Measurements from ENCODE around the gene SPAG16. TPM values are rescaled to one million over a fixed set of nuclear protein-coding genes. Genes with fewer than 3 reads are reported as not detected.

The SPAG16 gene
- total and polyA plus RNA-seq, 2 of the 13 experiments (the other 11 are each of a cell fraction or from before 2014, with no cell fraction given), result 9.6 to 26.5 TPM

DNA sequence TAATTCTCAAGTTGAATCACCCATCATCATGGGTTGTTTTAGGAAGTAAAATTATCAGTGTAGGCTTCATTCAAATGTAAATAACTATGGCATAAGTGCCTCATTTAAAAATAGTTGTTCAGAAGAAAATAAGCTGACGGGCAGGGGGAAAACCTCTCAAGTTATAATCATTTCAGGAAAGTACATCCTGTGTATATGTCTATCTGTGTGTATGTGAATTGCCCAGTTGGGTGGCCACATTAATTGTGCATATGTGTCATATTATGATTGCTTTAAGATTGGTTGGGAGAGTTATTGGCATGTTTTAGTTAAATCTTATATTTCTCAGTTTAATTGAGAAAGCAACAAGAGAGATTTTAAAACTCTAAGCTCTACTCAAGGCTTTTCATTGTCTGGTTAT lies 843.8 kb downstream of the SPAG16 start (continued):
- TF ChIP-seq ZNF142 (CRISPR knock-in tag; IDR thresholded peaks at IDR 0.05) (no peak), ZNF572 (CRISPR knock-in tag; IDR thresholded peaks at IDR 0.05) (no peak)

DNA sequence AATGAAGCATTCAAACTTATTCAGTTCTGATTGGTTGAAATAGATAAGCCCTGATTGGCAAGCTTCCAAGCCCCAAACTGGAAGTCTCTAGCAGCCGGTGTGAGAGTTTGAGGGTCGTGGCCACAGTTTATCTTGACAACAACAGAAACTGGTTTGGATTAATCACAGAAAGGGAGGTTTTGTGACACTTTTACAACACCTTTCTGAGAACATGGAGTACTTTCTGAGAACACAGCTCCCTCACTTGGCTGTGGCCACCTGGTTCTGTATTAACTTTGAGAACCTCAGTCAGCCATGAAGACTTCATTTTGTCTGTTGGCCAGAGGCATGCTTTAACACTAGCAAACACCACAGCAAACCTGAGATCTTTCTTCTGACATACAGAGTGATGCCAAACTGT lies 845.9 kb downstream of the SPAG16 start:
- no peak for FAIRE-seq
- Histone ChIP-seq H3K36me3 (replicated peaks in 1 of 2; ENCODE audit: control insufficient read depth in 1 of 2, insufficient read depth in 2 of 2, low read length in 2 of 2) (no peaks in the 10 kb centered on the region), H3K4me2 (ENCODE audit: low read depth, low read length) (no peak overlapping the region), H3K27ac (ENCODE audit: extremely low read length, insufficient read depth, low read length) (no peak overlapping the region), H4K20me1 (ENCODE audit: insufficient read depth, low read length) (no peaks in the 10 kb centered on the region), H3K27me3 (ENCODE audit: control insufficient read depth in 1 of 2, insufficient read depth in 2 of 2, low read length in 2 of 2) (no peaks in the 10 kb centered on the region), H3K9me3 (ENCODE audit: low read length) (no peaks in the 10 kb centered on the region), H2AFZ (ENCODE audit: low read length) (no peak overlapping the region), H3K4me3 (replicated peaks in 1 of 3; ENCODE audit: insufficient read depth in 1 of 3, low read depth in 2 of 3, low read length in 3 of 3) (no peak overlapping the region), H3K4me1 (ENCODE audit: insufficient read depth, low read length) (no peaks in the 10 kb centered on the region), H3K9ac (ENCODE audit: insufficient read depth, low read depth, low read length) (no peak overlapping the region), H3K79me2 (ENCODE audit: insufficient read depth, low read length) (no peaks in the 10 kb centered on the region)
- WGBS (ENCODE audit: low lambda C conversion rate), result 7% methylated on average over 2 of the region's 2 CpGs
- BruUV-seq (replicated peaks), result no TSS peak
- CTCF ChIA-PET (ENCODE audit: low intra/inter-chr PET ratio, low total read pairs), result no interaction called here
- intact Hi-C loops (cut with micrococcal nuclease; ENCODE audit: unreplicated experiment), result no loop called here
- no peak for ATAC-seq
- POLR2A ChIA-PET, result no interaction called here
- in situ Hi-C loops (cut with HindIII; ENCODE audit: extremely low pct_ligation_motif_present, low pct_unique_long_range_greater_than_20kb), result no loop called here
- no peak for DNase-seq (ENCODE audit: low spot score)
- TF ChIP-seq PRPF4 (IDR thresholded peaks at IDR 0.05; ENCODE audit: low read depth, low read length, poor library complexity, severe bottlenecking) (no peak), ZNF746 (CRISPR knock-in tag; IDR thresholded peaks at IDR 0.05) (no peak), THAP7 (CRISPR knock-in tag; IDR thresholded peaks at IDR 0.05) (no peak), ZNF773 (CRISPR knock-in tag; IDR thresholded peaks at IDR 0.05; ENCODE audit: borderline replicate concordance) (no peak), ELF4 (CRISPR knock-in tag; IDR thresholded peaks at IDR 0.05; ENCODE audit: borderline replicate concordance) (no peak), ZBTB3 (CRISPR knock-in tag; IDR thresholded peaks at IDR 0.05; ENCODE audit: borderline replicate concordance, low read depth) (no peak), ZFAT (CRISPR knock-in tag; conservative IDR thresholded peaks at IDR 0.05) (no peak), THYN1 (CRISPR knock-in tag; IDR thresholded peaks at IDR 0.05; ENCODE audit: borderline replicate concordance, low read depth) (no peak), ZEB1 (IDR thresholded peaks at IDR 0.05; ENCODE audit: insufficient replicate concordance, low read depth) (no peak), ZNF24 (IDR thresholded peaks at IDR 0.05) (no peak), ZNF343 (CRISPR knock-in tag; IDR thresholded peaks at IDR 0.05) (no peak)
- TF ChIP-seq, protein P1, sequence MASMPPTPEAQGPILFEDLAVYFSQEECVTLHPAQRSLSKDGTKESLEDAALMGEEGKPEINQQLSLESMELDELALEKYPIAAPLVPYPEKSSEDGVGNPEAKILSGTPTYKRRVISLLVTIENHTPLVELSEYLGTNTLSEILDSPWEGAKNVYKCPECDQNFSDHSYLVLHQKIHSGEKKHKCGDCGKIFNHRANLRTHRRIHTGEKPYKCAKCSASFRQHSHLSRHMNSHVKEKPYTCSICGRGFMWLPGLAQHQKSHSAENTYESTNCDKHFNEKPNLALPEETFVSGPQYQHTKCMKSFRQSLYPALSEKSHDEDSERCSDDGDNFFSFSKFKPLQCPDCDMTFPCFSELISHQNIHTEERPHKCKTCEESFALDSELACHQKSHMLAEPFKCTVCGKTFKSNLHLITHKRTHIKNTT (CRISPR knock-in tag; IDR thresholded peaks at IDR 0.05), result no peak
- TF ChIP-seq, protein P2, sequence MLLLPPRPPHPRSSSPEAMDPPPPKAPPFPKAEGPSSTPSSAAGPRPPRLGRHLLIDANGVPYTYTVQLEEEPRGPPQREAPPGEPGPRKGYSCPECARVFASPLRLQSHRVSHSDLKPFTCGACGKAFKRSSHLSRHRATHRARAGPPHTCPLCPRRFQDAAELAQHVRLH (CRISPR knock-in tag; IDR thresholded peaks at IDR 0.05; ENCODE audit: borderline replicate concordance, low read depth), result no peak
